ENCODE measurements around the gene SRPK3.
A peak's percentile ranks its signal among the peaks of the same experiment; 100 is the strongest.

The SRPK3 gene

DNA sequence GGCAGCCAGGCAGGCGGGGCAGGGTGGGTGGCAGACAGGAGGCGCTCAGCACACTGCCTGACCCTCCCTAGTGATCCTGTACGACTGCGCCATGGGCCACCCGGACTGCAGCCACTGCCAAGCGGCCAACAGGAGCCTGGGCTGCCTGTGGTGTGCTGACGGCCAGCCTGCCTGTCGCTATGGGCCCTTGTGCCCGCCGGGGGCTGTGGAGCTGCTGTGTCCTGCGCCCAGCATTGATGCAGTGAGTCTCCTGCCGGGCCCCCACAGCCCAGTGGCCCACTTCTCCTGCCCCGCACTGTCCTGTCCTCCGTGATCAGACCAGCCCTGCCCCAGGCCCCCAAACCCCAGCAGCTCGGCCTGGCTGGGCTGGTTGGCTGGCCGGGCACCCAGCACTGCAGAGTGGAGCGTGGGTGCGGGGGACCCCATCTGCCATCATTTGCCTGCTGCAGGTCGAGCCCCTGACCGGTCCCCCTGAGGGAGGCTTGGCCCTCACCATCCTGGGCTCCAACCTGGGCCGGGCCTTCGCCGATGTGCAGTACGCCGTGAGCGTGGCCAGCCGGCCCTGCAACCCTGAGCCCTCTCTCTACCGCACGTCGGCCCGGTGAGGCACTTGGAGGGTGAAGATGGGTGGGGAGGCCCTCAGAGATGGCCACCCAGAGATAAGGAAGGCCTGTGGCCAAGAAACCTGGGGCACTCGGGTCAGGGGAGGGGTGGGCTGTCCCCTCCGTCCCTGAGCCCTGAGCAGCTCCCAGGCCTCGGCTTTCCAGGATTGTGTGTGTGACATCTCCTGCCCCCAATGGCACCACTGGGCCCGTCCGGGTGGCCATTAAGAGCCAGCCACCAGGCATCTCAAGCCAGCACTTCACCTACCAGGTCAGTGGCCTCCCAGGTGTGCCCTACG lies 9.2 kb upstream of the SRPK3 start:
- DNase-seq: no peak

DNA sequence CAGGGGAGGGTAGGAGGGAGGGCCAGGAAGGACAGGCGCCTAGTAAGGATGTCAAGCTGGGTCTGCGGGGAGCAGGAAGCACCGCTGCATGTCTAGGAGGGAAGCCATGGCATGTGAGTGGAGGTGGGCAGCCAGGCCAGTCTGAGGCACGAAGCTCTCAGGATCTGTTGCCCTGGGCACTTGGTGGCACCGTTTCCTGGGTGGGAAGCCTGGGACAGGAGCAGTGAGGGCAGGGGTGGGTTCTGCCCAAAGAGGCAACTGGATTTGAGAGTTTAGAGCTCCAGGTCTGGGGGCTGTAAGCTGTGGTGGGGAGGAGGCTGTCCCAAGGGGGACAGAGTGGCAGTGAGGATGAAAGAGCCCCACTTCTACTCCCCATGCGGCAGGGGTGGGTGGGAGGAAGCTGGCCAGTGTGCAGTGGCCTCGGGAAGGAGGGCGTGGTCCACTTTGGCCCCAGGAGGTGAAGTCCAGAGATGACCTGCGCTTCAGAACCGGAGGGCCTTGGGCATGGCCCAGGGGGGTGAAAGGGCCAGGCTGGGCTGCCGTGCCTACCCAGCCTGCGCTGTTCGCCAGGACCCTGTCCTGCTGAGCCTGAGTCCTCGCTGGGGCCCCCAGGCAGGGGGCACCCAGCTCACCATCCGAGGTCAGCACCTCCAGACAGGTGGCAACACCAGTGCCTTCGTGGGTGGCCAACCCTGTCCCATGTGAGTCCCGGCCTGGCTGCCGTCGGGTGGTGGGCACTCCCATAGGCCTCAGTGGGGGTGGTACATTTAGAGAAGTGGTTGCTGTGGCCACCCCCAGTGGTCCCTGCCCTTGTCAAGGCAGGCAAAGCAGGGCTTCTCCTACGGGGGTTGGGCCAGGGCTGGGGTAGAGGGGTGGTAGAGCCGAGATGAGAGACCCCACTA lies 8.3 kb upstream of the SRPK3 start:
- DNase-seq: no peak

- no peak for DNase-seq
These were observed 7.6 kb upstream of the SRPK3 start for GRCh38 chrX:153773218-153773611.

DNA sequence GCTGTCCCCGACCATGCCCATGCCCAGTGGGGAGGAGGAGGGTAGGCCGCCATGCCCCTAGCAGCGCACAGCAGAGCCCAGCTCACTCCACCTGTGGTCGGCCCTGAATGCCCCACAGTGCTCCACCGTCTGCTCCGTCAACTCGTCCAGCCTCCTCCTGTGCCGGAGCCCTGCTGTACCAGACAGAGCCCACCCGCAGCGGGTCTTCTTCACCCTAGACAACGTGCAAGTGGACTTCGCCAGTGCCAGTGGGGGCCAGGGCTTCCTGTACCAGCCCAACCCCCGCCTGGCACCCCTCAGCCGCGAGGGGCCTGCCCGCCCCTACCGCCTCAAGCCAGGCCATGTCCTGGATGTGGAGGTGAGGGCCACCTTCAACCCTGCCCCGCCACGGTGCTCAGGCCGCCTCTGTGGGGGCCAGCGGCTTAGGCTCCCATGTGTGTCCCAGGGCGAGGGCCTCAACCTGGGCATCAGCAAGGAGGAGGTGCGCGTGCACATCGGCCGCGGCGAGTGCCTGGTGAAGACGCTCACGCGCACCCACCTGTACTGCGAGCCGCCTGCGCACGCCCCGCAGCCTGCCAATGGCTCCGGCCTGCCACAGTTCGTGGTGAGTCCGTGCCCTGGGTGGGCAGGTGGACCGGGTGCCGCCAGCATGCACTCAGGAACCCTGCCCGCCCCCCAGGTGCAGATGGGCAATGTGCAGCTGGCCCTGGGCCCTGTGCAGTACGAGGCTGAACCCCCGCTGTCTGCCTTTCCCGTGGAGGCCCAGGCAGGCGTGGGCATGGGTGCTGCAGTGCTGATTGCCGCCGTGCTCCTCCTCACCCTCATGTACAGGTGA lies 6.9 kb upstream of the SRPK3 start:
- no peak for DNase-seq

DNA sequence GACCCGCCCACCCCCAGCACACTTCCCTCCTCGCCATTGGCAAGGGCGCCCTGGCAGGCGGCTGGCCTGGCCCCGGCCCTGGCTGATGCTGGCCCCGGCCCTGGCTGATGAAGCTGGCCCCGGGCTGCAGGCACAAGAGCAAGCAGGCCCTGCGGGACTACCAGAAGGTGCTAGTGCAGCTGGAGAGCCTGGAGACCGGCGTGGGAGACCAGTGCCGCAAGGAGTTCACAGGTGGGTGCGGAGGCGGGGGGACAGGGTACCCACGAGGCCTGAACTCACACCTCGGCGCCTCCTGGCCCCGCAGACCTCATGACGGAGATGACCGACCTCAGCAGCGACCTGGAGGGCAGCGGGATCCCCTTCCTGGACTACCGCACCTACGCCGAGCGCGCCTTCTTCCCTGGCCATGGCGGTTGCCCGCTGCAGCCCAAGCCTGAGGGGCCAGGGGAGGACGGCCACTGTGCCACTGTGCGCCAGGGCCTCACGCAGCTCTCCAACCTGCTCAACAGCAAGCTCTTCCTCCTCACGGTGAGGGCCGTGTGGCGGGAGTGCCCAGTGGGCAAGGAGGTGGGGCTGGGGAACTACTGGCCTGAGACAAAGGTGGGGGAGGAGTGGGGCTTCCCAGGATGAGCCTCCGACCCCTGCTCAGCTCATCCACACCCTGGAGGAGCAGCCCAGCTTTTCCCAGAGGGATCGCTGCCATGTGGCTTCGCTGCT lies 6.1 kb upstream of the SRPK3 start:
- no peak for DNase-seq

GRCh38 chrX:153775293-153776119 lies 5.3 kb upstream of the SRPK3 start:
- DNase-seq: no peak

DNA sequence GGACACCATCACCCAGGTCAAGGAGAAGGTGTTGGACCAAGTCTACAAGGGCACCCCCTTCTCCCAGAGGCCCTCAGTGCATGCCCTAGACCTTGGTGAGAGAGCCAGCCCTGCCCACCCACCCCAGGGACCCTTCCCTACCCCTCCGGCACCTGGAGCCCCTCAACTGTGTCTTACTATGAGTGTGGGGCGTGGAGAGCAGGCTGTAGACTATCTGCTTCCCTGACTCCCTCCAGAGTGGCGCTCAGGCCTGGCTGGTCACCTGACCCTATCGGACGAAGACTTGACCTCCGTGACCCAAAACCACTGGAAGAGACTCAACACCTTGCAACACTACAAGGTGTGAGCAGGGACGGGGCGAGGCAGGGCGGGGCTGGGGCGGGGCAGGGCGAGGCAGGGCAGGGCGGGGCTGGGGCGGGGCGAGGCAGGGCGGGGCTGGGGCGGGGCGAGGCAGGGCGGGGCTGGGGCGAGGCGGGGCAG lies 4.7 kb upstream of the SRPK3 start:
- DNase-seq: no peak

GRCh38 chrX:153776611-153777045 lies 4.2 kb upstream of the SRPK3 start:
- no peak for DNase-seq

- DNase-seq: no peak
These were observed 3.4 kb upstream of the SRPK3 start for GRCh38 chrX:153777261-153778090.

DNA sequence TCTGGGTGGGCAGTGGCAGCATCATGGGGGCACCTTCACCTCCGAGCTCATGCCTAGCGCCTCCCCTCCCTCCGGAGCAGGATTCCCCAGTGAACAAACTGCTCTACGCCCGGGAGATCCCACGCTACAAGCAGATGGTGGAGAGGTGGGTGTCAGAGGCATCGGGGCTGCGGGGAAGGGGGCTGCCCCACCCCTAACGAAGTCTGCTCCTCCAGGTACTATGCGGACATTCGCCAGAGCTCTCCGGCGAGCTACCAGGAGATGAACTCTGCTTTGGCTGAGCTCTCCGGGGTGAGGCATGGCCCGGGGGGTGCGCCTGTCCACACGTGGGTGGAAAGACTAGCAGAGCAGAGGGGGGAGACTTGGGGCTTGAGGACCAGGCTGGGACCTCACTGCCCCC lies 2.7 kb upstream of the SRPK3 start:
- DNase-seq: no peak

- peak; percentile 49 for DNase-seq
These were observed 2.1 kb upstream of the SRPK3 start for GRCh38 chrX:153778684-153779101.

DNA sequence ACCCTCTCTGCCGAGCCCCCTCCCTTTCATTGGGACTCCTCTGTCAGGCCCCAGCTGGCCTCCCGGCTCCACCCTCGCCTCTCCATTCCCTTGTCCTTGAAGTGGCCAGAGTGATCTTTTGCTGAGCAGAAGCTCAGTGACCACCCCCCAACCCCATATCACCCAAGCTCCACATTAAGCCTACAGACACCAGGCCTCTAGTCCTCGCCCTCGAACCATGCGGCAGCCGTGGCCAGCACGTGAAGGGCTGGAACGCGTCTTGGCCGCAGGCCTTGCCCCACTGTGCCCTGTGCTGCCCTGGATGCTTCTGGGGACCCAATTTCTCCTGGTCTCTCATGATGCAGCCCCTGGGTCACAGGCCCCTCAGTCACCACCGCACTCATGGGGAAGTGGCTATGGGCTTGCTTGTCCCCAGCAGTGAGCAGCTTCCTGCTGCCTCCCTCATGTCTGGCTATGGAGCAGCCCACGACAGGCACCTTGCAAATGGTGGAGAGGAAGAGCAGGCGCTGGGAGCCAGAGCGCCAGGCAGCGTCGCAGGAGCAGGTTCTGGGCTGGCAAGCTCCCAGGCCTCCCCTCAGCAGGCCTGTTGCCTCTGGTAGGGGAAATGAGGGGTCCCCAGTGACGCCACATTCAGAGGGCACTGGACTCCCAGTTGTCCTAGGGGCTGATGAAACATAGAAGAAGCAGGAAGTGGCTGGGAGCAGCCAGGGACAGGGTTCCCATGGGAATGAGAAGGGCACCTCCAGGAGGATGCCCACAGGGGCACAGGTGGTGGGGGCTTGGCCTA lies 757 bp upstream of the SRPK3 start:
- peak; percentile 50 for DNase-seq

DNA sequence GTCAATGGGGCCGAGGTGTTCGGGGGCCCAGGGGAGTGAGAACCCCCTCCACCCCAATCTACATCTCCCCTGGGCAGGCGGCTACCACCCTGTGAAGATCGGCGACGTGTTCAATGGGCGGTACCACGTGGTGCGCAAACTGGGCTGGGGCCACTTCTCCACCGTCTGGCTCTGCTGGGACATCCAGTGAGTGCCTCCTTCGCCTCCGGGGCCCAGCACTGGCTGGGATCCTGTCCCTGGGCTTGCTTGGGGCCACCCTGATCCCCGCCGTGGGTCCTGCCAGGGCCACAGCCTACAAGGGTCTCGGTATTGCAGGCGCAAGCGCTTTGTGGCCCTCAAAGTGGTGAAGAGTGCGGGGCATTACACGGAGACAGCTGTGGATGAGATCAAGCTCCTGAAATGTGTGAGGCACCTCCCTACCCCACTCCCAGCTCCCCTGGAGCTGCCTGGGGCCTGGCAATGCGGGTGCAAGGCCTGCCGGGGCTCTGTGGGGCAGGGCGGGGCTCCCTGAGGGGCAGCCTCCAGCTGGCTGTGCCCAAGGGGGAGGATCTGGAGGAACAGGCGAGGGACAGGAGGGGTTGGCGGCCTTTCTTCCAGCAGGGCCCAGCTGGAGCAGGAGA lies 697 bp downstream of the SRPK3 start:
- peak; percentile 82 for DNase-seq

- DNase-seq: peak; percentile 91
These were observed 1.5 kb downstream of the SRPK3 start for GRCh38 chrX:153782313-153782712.

DNA sequence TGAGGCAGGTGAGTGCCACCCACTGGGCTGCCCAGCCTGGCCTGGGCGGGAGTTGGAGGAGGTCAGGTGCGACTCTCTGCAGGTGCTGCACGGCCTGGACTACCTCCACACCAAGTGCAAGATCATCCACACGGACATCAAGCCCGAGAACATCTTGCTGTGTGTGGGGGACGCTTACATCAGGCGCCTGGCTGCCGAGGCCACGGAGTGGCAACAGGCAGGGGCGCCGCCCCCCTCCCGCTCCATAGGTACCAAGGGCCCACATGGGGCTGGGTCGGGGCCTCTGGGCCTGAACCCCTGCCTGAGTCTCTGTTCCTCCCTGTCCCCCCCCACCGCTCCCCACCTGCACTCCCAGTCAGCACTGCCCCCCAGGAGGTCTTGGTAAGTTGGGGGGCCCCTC lies 2.0 kb downstream of the SRPK3 start:
- DNase-seq: no peak

DNA sequence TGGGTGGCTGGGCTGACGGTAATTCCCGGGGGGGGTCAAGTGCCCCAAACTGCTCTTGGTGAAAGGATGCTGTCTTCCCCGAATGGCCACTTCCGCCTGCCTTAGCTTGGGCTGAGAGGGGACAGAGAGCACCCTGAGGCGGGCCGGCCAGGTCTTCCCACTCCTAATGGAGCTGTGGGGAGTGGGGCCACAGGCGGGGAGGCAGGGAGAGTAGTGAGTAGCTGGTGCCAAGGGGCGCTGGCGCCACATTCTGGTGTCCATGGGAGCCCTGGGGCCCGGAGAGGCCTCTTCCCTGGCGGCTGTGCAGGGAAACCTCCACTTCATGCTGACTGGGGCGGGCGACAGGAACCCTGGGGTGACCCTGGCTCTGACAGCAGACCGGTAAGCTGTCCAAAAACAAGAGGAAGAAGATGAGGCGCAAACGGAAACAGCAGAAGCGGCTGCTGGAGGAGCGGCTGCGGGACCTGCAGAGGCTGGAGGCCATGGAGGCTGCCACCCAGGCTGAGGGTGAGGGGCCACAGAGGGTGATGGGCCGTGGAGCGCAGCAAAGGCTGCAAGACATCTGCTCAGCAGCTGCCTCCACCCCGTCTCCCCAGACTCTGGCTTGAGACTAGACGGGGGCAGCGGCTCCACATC lies 2.7 kb downstream of the SRPK3 start:
- no peak for DNase-seq

- no peak for DNase-seq
These were observed 3.6 kb downstream of the SRPK3 start for GRCh38 chrX:153784325-153784967.

GRCh38 chrX:153786669-153787068 lies 5.8 kb downstream of the SRPK3 start:
- peak; percentile 33 for DNase-seq
